Measurements from ENCODE around the gene SPOPL. TPM values are rescaled to one million over a fixed set of nuclear protein-coding genes. Genes with fewer than 3 reads are reported as not detected.

SPOPL gene
- total and polyA plus RNA-seq, 2 experiments from 2014 or later, result 3.4 to 13.6 TPM

DNA sequence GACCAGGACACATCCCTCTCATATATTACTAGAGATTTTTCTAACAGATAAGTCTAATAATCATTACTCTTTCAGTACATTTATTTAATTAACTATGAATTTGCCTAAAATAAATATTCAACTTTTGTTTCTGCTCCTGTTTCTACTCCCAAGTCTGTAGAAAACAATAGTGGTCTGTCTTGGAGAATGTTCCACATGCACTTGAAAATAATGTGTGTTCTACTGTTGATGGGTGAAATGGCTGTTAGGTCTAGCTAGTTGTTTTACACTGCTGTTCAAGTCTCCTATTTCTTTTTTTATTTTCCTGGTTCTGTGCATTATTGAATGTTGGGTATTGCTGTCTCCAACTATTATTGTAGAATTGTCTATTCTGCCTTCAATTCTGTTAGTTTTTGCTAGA is 47.2 kb downstream of the SPOPL start:
- peaks cover 20% of the 10 kb centered on the region for H3K36me3 ChIP-seq
- no peaks in the 10 kb centered on the region for H3K27me3 ChIP-seq
- DNase-seq (ENCODE audit: low read depth in 1 of 2, low spot score in 1 of 2), result no peak
- H3K4me1 ChIP-seq (ENCODE audit: low read depth), result peaks cover 10% of the 10 kb centered on the region
- TF ChIP-seq, protein P1, sequence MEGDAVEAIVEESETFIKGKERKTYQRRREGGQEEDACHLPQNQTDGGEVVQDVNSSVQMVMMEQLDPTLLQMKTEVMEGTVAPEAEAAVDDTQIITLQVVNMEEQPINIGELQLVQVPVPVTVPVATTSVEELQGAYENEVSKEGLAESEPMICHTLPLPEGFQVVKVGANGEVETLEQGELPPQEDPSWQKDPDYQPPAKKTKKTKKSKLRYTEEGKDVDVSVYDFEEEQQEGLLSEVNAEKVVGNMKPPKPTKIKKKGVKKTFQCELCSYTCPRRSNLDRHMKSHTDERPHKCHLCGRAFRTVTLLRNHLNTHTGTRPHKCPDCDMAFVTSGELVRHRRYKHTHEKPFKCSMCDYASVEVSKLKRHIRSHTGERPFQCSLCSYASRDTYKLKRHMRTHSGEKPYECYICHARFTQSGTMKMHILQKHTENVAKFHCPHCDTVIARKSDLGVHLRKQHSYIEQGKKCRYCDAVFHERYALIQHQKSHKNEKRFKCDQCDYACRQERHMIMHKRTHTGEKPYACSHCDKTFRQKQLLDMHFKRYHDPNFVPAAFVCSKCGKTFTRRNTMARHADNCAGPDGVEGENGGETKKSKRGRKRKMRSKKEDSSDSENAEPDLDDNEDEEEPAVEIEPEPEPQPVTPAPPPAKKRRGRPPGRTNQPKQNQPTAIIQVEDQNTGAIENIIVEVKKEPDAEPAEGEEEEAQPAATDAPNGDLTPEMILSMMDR (IDR thresholded peaks at IDR 0.05; ENCODE audit: low read depth, low read length), result no peak
- H3K27ac ChIP-seq, result no peak overlapping the region
- no peak overlapping the region for H3K4me3 ChIP-seq
- no peaks in the 10 kb centered on the region for H3K9me3 ChIP-seq (ENCODE audit: low read depth)

DNA sequence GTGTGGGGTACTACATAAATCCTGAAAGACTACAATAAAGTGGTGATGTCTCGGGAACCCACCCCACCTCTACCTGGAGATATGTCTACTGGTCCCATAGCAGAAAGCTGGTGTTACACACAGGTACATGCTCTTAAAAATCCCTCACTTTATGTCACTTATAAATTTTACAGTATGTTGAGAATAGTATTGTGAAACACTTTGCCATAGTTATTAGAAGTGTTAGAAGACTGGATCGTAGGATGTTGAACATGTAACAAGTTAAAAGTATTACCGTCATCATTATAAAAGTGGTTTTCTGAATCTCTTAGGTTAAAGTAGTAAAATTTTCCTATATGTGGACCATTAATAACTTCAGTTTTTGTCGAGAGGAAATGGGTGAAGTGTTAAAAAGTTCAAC is 48.6 kb downstream of the SPOPL start:
- Histone ChIP-seq H3K4me1 (ENCODE audit: low read depth) (peaks cover 10% of the 10 kb centered on the region), H3K4me3 (no peak overlapping the region), H3K36me3 (peaks cover 27% of the 10 kb centered on the region), H3K27ac (no peak overlapping the region), H3K9me3 (ENCODE audit: low read depth) (no peaks in the 10 kb centered on the region), H3K27me3 (no peaks in the 10 kb centered on the region)
- no peak for DNase-seq (ENCODE audit: low read depth in 1 of 2, low spot score in 1 of 2)
- TF ChIP-seq, protein P1 (IDR thresholded peaks at IDR 0.05; ENCODE audit: low read depth, low read length), result no peak

GRCh38 chr2:138550670-138551287 is 49.2 kb downstream of the SPOPL start:
- H3K4me1 ChIP-seq (ENCODE audit: low read depth), result peaks cover 10% of the 10 kb centered on the region
- H3K36me3 ChIP-seq, result peaks cover 27% of the 10 kb centered on the region
- no peaks in the 10 kb centered on the region for H3K27me3 ChIP-seq
- no peak overlapping the region for H3K27ac ChIP-seq
- TF ChIP-seq, protein P1 (IDR thresholded peaks at IDR 0.05; ENCODE audit: low read depth, low read length), result no peak
- DNase-seq (ENCODE audit: low read depth in 1 of 2, low spot score in 1 of 2), result no peak
- no peak overlapping the region for H3K4me3 ChIP-seq
- no peaks in the 10 kb centered on the region for H3K9me3 ChIP-seq (ENCODE audit: low read depth)

DNA sequence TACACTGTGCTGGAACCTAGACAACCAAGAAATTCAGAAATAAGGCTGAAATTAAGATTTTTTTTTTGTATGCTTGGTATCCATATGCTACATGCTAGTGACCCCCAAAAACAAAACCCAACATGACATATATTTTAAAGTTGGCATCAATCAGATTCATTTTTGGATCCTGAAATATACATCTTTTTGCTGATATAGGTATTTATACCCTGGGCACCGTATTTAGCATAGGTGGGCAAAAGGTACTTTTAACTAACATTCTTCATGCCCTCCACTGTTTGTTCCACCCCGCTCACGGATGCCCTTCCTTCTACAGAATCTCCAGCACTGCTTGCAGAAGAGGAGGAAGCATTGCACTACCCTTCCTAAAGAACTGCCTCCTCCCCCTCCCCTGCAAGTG is 52.6 kb downstream of the SPOPL start:
- TF ChIP-seq, protein P1 (IDR thresholded peaks at IDR 0.05; ENCODE audit: low read depth, low read length), result no peak
- Histone ChIP-seq H3K4me3 (no peak overlapping the region), H3K9me3 (ENCODE audit: low read depth) (no peaks in the 10 kb centered on the region), H3K27ac (no peak overlapping the region), H3K36me3 (peaks cover 33% of the 10 kb centered on the region), H3K27me3 (no peaks in the 10 kb centered on the region), H3K4me1 (ENCODE audit: low read depth) (peaks cover 6% of the 10 kb centered on the region)
- DNase-seq (ENCODE audit: low read depth in 1 of 2, low spot score in 1 of 2), result no peak

DNA sequence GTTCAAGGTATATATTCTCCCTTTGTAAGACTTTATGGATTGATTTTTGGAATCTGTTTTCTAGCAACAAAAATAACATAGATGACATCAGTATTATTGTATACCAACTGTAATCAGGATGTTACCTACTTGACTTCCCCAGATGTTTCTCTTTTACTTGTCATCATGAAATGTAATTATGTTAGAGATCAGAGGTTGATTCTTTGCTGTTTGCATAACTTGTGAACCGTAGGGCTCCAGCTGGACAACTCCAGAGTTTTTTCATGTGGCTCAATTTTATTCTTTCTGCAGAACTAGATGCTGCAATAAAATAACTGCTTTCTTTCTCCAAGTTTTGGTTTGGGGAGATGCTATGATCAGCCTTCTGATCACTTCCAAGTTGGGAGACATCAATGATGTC is 58.1 kb downstream of the SPOPL start:
- peaks cover 23% of the 10 kb centered on the region for H3K36me3 ChIP-seq
- H3K27me3 ChIP-seq, result no peaks in the 10 kb centered on the region
- H3K4me1 ChIP-seq (ENCODE audit: low read depth), result no peaks in the 10 kb centered on the region
- TF ChIP-seq, protein P1 (IDR thresholded peaks at IDR 0.05; ENCODE audit: low read depth, low read length), result no peak
- no peak overlapping the region for H3K4me3 ChIP-seq
- no peaks in the 10 kb centered on the region for H3K9me3 ChIP-seq (ENCODE audit: low read depth)
- H3K27ac ChIP-seq, result no peak overlapping the region
- DNase-seq (ENCODE audit: low read depth in 1 of 2, low spot score in 1 of 2), result no peak
